DND-41 (cell line): ENCODE results near the gene CASKIN2.

Source experiments
- ATAC-seq: fragments of 200-7000 bp; cut with Tn5 transposase; 3 replicates; pipeline ENCODE4 v1.9.1; 2021; ENCODE audit warnings: low read depth; ENCODE audit not compliant: insufficient read depth
- DNase-seq: peaks from one replicate; pipeline ENCODE4 v3.0.0-alpha.2; 2020
- H2AFZ ChIP-seq: 2 replicates; pipeline ENCODE4 v1.6.0; 2012; ENCODE audit warnings: low read depth, low read length
- H3K27ac ChIP-seq: 2 replicates; pipeline ENCODE4 v1.5.1; 2012; ENCODE audit warnings: low read length, inconsistent platforms
- H3K27me3 ChIP-seq: fragments of 200-600 bp; sonication (generic); 2 replicates; pipeline ENCODE4 v1.6.0; 2012; ENCODE audit warnings: low read length, mild to moderate bottlenecking, inconsistent platforms; ENCODE audit not compliant: insufficient read depth, poor library complexity
- H3K36me3 ChIP-seq: 2 replicates; pipeline ENCODE4 v1.5.1; 2012; ENCODE audit warnings: low read length, inconsistent platforms; ENCODE audit not compliant: insufficient read depth
- H3K4me1 ChIP-seq: 2 replicates; pipeline ENCODE4 v1.5.1; 2012; ENCODE audit warnings: mild to moderate bottlenecking, low read length; ENCODE audit not compliant: insufficient read depth
- H3K4me2 ChIP-seq: 2 replicates; pipeline ENCODE4 v1.6.0; 2012; ENCODE audit warnings: mild to moderate bottlenecking, moderate library complexity, low read length, inconsistent platforms; ENCODE audit not compliant: insufficient read depth
- H3K4me3 ChIP-seq, 2 experiments: fragments of 200-600 bp in 1 of 2; shearing (Covaris generic) in 1 of 2; 2 replicates each; pipeline ENCODE4 v1.5.1; 2012 to 2016; ENCODE audit warnings: inconsistent platforms in 2 of 2, low read length in 2 of 2, mild to moderate bottlenecking in 2 of 2, low read depth in 1 of 2, moderate library complexity in 1 of 2
- H3K79me2 ChIP-seq: 2 replicates; pipeline ENCODE4 v1.6.0; 2012; ENCODE audit warnings: low read length, inconsistent platforms; ENCODE audit not compliant: insufficient read depth
- H3K9ac ChIP-seq: 2 replicates; pipeline ENCODE4 v1.6.0; 2012; ENCODE audit warnings: low read depth, mild to moderate bottlenecking, inconsistent platforms, low read length, moderate library complexity
- H3K9me3 ChIP-seq: 2 replicates; pipeline ENCODE4 v1.5.1; 2012; ENCODE audit warnings: low read length, moderate library complexity, mild to moderate bottlenecking, inconsistent platforms; ENCODE audit not compliant: insufficient read depth, severe bottlenecking
- H4K20me1 ChIP-seq: 2 replicates; pipeline ENCODE4 v1.6.0; 2012; ENCODE audit warnings: low read length; ENCODE audit not compliant: insufficient read depth
- CTCF ChIP-seq: IDR thresholded peaks from 2 replicates; pipeline ENCODE4 v1.5.1; 2012; ENCODE audit warnings: borderline replicate concordance, low read length, moderate library complexity, mild to moderate bottlenecking; ENCODE audit not compliant: poor library complexity, severe bottlenecking; ENCODE audit errors: extremely low read depth
- EZH2 ChIP-seq: IDR thresholded peaks from 3 replicates; pipeline ENCODE4 v1.6.1; 2012; ENCODE audit warnings: borderline replicate concordance, low read depth, mild to moderate bottlenecking, moderate library complexity, low read length, inconsistent platforms; ENCODE audit not compliant: severe bottlenecking

The CASKIN2 gene

DNA sequence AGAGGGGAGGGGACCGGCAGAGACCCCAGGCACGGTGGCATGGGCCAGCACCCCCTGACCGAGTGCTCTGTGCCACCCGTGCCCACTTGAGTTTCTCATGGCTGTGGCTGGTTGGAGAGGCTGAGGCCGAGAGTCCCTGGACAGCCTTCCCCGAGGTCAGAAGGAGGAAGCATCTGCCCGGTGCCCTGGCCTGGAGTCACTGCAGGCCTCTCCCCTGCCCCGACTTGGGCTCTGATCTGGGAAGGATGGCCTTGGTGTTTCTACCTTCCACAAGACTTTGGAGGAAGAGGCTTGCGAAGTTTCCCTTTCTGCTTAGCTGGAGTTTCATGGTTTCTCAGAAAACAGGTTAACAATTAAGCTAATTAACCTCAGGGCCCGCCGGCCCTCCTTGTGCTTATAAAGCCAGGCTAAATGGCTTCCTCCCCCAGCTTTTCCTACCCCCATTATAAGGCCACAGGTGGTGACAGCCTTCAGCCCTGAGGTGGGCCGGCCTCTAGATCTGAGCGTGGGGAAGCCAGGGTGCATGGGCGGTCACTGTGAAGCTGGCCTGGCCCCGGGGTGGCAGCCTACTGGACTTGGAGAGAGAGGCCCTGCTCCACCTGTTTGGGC is 27.5 kb upstream of the CASKIN2 start:
- DNase-seq, result no peak
- no peak for ATAC-seq
- Histone ChIP-seq H3K9me3 (no peaks in the 10 kb centered on the region), H3K4me1 (no peaks in the 10 kb centered on the region), H3K79me2 (no peaks in the 10 kb centered on the region), H3K4me2 (no peak overlapping the region), H4K20me1 (no peaks in the 10 kb centered on the region), H3K27me3 (no peaks in the 10 kb centered on the region), H3K36me3 (no peaks in the 10 kb centered on the region), H3K27ac (no peak overlapping the region), H2AFZ (no peak overlapping the region), H3K9ac (no peak overlapping the region), H3K4me3 (no peak overlapping the region)
- TF ChIP-seq CTCF, result no peak
- no peak for TF ChIP-seq EZH2

DNA sequence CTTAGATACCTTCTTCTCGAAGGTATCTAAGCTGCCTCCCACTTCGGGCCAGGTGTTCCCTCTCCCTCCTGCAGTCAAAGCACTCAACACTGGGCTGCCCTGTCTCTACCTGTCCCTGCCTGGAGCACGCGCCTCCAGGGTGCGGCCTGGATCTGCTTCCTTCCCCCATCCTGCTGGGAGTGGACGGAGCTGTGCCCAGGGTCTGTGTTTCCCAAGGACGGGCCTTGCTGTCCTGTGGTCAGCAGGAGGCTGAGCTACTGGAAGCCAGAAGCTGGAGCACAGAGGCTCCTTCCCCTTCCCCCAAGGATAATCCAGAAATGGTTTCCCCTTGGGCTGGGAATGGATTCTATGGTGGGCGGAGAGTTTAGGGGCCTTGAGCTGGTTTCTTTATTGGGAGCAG is 26.9 kb upstream of the CASKIN2 start:
- Histone ChIP-seq H3K79me2 (no peaks in the 10 kb centered on the region), H3K27me3 (no peaks in the 10 kb centered on the region), H3K36me3 (no peaks in the 10 kb centered on the region), H3K9ac (no peak overlapping the region), H3K4me1 (no peaks in the 10 kb centered on the region), H3K9me3 (no peaks in the 10 kb centered on the region), H3K4me3 (no peak overlapping the region), H3K4me2 (no peak overlapping the region), H3K27ac (no peak overlapping the region), H2AFZ (no peak overlapping the region), H4K20me1 (no peaks in the 10 kb centered on the region)
- no peak for DNase-seq
- TF ChIP-seq CTCF (no peak), EZH2 (no peak)
- no peak for ATAC-seq

- no peaks in the 10 kb centered on the region for H3K27me3 ChIP-seq
- H4K20me1 ChIP-seq, result no peaks in the 10 kb centered on the region
- H3K79me2 ChIP-seq, result no peaks in the 10 kb centered on the region
- no peak overlapping the region for H3K27ac ChIP-seq
- H3K9ac ChIP-seq, result no peak overlapping the region
- no peak overlapping the region for H3K4me2 ChIP-seq
- no peak overlapping the region for H2AFZ ChIP-seq
- no peak overlapping the region for H3K4me3 ChIP-seq
- DNase-seq (no peak), ATAC-seq (no peak)
- no peak for TF ChIP-seq EZH2
- TF ChIP-seq CTCF, result no peak
- no peaks in the 10 kb centered on the region for H3K36me3 ChIP-seq
- no peaks in the 10 kb centered on the region for H3K4me1 ChIP-seq
- no peaks in the 10 kb centered on the region for H3K9me3 ChIP-seq
Measured at GRCh38 chr17:75540923-75541503, 25.7 kb upstream of the CASKIN2 start.
